GM19043 (cell line): ENCODE data around the gene PARD3B.

Experiments used
- ATAC-seq: cut with Tn5 transposase; IDR thresholded peaks from one replicate; pipeline ENCODE4 v1.9.1; 2021; ENCODE audit warnings: low read depth; ENCODE audit not compliant: unreplicated experiment

The PARD3B gene

GRCh38 chr2:204743393-204743960 lies 198.2 kb downstream of the PARD3B start:
- no peak for ATAC-seq

- no peak for ATAC-seq
Measured at GRCh38 chr2:204744506-204744905, 199.2 kb downstream of the PARD3B start.

GRCh38 chr2:204748286-204748685 lies 203.0 kb downstream of the PARD3B start:
- ATAC-seq: no peak

- ATAC-seq: no peak
Measured at GRCh38 chr2:204749319-204749718, 204.0 kb downstream of the PARD3B start.

GRCh38 chr2:204750389-204750788 lies 205.1 kb downstream of the PARD3B start:
- ATAC-seq: no peak

GRCh38 chr2:204751472-204751871 lies 206.2 kb downstream of the PARD3B start:
- no peak for ATAC-seq

- no peak for ATAC-seq
Measured at GRCh38 chr2:204753841-204754240, 208.6 kb downstream of the PARD3B start.

- ATAC-seq: no peak
Measured at GRCh38 chr2:204754898-204755297, 209.6 kb downstream of the PARD3B start.

GRCh38 chr2:204763974-204764703 lies 218.9 kb downstream of the PARD3B start:
- ATAC-seq: no peak

GRCh38 chr2:204770735-204771134 lies 225.5 kb downstream of the PARD3B start:
- ATAC-seq: no peak

- no peak for ATAC-seq
Measured at GRCh38 chr2:204771721-204772120, 226.4 kb downstream of the PARD3B start.

- no peak for ATAC-seq
Measured at GRCh38 chr2:204772546-204772945, 227.3 kb downstream of the PARD3B start.

GRCh38 chr2:204775766-204776165 lies 230.5 kb downstream of the PARD3B start:
- ATAC-seq: no peak

- ATAC-seq: no peak
Measured at GRCh38 chr2:204776781-204777559, 231.7 kb downstream of the PARD3B start.

GRCh38 chr2:204779771-204780170 lies 234.5 kb downstream of the PARD3B start:
- ATAC-seq: no peak

GRCh38 chr2:204781941-204782340 lies 236.7 kb downstream of the PARD3B start:
- no peak for ATAC-seq

- ATAC-seq: no peak
Measured at GRCh38 chr2:204790076-204790475, 244.8 kb downstream of the PARD3B start.

- no peak for ATAC-seq
Measured at GRCh38 chr2:204791230-204791629, 246.0 kb downstream of the PARD3B start.

GRCh38 chr2:204794624-204795023 lies 249.3 kb downstream of the PARD3B start:
- no peak for ATAC-seq

- no peak for ATAC-seq
Measured at GRCh38 chr2:204795156-204795555, 249.9 kb downstream of the PARD3B start.

GRCh38 chr2:204796581-204796980 lies 251.3 kb downstream of the PARD3B start:
- peak; percentile 65 for ATAC-seq

GRCh38 chr2:204799791-204800190 lies 254.5 kb downstream of the PARD3B start:
- ATAC-seq: no peak
